PC-3 (cell line): Measurements from ENCODE around the gene PAGE3.

Source experiments
- EZH2phosphoT487 ChIP-seq: fragments of 300-600 bp; sonication (generic); IDR thresholded peaks from 2 replicates; pipeline ENCODE4 v1.6.1; 2018; ENCODE audit warnings: mild to moderate bottlenecking, antibody characterized with exemption, low read length, borderline replicate concordance
- TF ChIP-seq, protein P1 (sequence below): fragments of 300-600 bp; sonication (generic); conservative IDR thresholded peaks from 2 replicates; pipeline ENCODE4 v1.5.1; 2017; ENCODE audit warnings: antibody characterized with exemption, low read depth, mild to moderate bottlenecking, low read length

- TF ChIP-seq, protein P1, sequence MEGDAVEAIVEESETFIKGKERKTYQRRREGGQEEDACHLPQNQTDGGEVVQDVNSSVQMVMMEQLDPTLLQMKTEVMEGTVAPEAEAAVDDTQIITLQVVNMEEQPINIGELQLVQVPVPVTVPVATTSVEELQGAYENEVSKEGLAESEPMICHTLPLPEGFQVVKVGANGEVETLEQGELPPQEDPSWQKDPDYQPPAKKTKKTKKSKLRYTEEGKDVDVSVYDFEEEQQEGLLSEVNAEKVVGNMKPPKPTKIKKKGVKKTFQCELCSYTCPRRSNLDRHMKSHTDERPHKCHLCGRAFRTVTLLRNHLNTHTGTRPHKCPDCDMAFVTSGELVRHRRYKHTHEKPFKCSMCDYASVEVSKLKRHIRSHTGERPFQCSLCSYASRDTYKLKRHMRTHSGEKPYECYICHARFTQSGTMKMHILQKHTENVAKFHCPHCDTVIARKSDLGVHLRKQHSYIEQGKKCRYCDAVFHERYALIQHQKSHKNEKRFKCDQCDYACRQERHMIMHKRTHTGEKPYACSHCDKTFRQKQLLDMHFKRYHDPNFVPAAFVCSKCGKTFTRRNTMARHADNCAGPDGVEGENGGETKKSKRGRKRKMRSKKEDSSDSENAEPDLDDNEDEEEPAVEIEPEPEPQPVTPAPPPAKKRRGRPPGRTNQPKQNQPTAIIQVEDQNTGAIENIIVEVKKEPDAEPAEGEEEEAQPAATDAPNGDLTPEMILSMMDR, result no peak
- no peak for TF ChIP-seq EZH2phosphoT487
These were observed 23.9 kb downstream of the PAGE3 start for GRCh38 chrX:55240788-55241340.
